ENCODE measurements around the gene DRD1.
"Not testable (repeated sequence)": the region's sequence is repeated elsewhere in the genome, so short reads cannot be mapped to it uniquely, and the experiment has no call there.

The DRD1 gene

GRCh38 chr5:175447571-175447970 is 3.6 kb upstream of the DRD1 start:
- Histone ChIP-seq H3K4me3 (ENCODE audit: low read length) (no peak overlapping the region), H3K9ac (ENCODE audit: low read length) (no peak overlapping the region), H3K4me1 (ENCODE audit: control insufficient read depth, insufficient read depth, low read length) (peaks cover 15% of the 10 kb centered on the region), H3K9me3 (ENCODE audit: control insufficient read depth, low read length) (no peaks in the 10 kb centered on the region), H3K27me3 (ENCODE audit: control insufficient read depth, insufficient read depth, low read length) (peaks cover 32% of the 10 kb centered on the region), H3K36me3 (ENCODE audit: control insufficient read depth, insufficient read depth, low read length) (no peaks in the 10 kb centered on the region)

GRCh38 chr5:175446378-175446777 is 2.4 kb upstream of the DRD1 start:
- H3K36me3 ChIP-seq (ENCODE audit: control insufficient read depth, insufficient read depth, low read length); H3K9me3 ChIP-seq (ENCODE audit: control insufficient read depth, low read length); H3K4me3 ChIP-seq (ENCODE audit: low read length); H3K9ac ChIP-seq (ENCODE audit: low read length): not testable (repeated sequence)
- Histone ChIP-seq H3K27me3 (ENCODE audit: control insufficient read depth, insufficient read depth, low read length) (peaks cover 36% of the 10 kb centered on the region), H3K4me1 (ENCODE audit: control insufficient read depth, insufficient read depth, low read length) (peaks cover 15% of the 10 kb centered on the region)

GRCh38 chr5:175444905-175445456 is 999 bp upstream of the DRD1 start:
- Histone ChIP-seq H3K9me3 (ENCODE audit: control insufficient read depth, low read length) (no peaks in the 10 kb centered on the region), H3K4me3 (ENCODE audit: low read length) (no peak overlapping the region), H3K27me3 (ENCODE audit: control insufficient read depth, insufficient read depth, low read length) (peaks cover 36% of the 10 kb centered on the region), H3K4me1 (ENCODE audit: control insufficient read depth, insufficient read depth, low read length) (peaks cover 15% of the 10 kb centered on the region), H3K36me3 (ENCODE audit: control insufficient read depth, insufficient read depth, low read length) (no peaks in the 10 kb centered on the region), H3K9ac (ENCODE audit: low read length) (no peak overlapping the region)

DNA sequence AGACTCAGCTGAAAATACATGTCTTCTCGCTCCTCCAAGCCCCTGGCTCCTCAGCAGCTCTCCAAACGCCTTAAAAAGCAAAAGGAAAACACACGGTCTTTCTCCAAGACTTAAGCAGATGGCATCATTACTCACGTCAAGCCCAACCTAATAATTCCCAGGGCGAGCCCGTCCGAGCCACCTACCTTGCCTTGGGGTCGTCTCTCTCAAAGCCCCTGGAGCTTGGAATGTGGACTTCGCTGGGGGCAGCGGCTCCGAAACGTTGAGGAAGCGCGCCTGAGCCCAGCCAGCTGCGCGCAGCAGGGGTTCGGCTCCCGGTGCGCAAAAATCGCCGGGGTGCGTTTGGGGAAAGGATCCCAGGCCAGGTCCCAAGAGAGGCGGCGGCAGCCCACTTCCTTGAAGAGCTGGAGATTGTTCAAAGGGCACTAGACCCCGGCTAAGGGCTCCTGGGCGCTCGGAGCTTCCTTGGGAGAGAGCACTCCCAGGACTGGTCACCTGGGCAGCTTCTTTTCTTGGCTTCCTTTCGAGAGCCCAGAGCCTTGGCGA is 395 bp downstream of the DRD1 start:
- H3K9ac ChIP-seq (ENCODE audit: low read length) = no peak overlapping the region

DNA sequence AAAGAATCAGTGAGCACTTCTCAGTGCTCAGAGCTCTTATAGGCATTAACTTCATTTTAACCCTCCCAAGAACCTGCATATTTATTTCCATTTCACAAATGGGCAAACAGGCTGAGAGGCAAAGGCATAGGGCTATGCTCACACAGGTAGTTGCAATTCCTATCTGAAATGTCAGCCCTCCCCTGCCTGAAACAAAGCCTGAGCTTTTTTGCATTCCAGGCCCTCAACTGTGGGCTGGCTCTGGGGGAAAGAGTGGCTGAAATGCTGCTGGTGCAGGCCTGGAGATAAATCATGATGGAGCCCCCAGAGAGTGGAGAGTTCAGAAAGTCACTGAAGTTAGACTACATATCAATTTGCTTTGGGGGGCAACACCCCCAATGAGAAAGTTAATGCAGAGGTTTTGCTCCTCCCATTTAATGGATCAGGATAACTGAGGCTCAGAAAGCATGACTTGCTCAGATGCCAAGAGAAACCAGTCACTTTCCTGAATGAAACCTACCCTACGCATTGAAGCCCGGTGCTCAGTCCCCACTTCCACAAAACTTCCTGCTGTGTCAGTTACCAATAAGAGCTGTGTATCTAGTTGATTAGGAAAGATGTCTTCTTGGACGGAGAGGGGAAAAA is 5.6 kb downstream of the DRD1 start:
- Histone ChIP-seq H3K4me3 (ENCODE audit: low read length) (no peak overlapping the region), H3K9ac (ENCODE audit: low read length) (no peak overlapping the region), H3K9me3 (ENCODE audit: control insufficient read depth, low read length) (no peaks in the 10 kb centered on the region), H3K36me3 (ENCODE audit: control insufficient read depth, insufficient read depth, low read length) (no peaks in the 10 kb centered on the region), H3K4me1 (ENCODE audit: control insufficient read depth, insufficient read depth, low read length) (no peaks in the 10 kb centered on the region), H3K27me3 (ENCODE audit: control insufficient read depth, insufficient read depth, low read length) (peaks cover 12% of the 10 kb centered on the region)

More for the DNA sequence above, 395 bp downstream of the DRD1 start:
- no peaks in the 10 kb centered on the region for H3K36me3 ChIP-seq (ENCODE audit: control insufficient read depth, insufficient read depth, low read length)
- H3K27me3 ChIP-seq (ENCODE audit: control insufficient read depth, insufficient read depth, low read length) = peaks cover 36% of the 10 kb centered on the region
- H3K4me1 ChIP-seq (ENCODE audit: control insufficient read depth, insufficient read depth, low read length) = peaks cover 15% of the 10 kb centered on the region
- H3K4me3 ChIP-seq (ENCODE audit: low read length) = no peak overlapping the region
- H3K9me3 ChIP-seq (ENCODE audit: control insufficient read depth, low read length) = no peaks in the 10 kb centered on the region

- H3K36me3 ChIP-seq (ENCODE audit: control insufficient read depth, insufficient read depth, low read length) = no peaks in the 10 kb centered on the region
- H3K4me3 ChIP-seq (ENCODE audit: low read length) = no peak overlapping the region
- no peaks in the 10 kb centered on the region for H3K27me3 ChIP-seq (ENCODE audit: control insufficient read depth, insufficient read depth, low read length)
- no peak overlapping the region for H3K9ac ChIP-seq (ENCODE audit: low read length)
- H3K4me1 ChIP-seq (ENCODE audit: control insufficient read depth, insufficient read depth, low read length) = no peaks in the 10 kb centered on the region
- H3K9me3 ChIP-seq (ENCODE audit: control insufficient read depth, low read length) = no peaks in the 10 kb centered on the region
Measured at GRCh38 chr5:175436359-175436758, 7.6 kb downstream of the DRD1 start.

DNA sequence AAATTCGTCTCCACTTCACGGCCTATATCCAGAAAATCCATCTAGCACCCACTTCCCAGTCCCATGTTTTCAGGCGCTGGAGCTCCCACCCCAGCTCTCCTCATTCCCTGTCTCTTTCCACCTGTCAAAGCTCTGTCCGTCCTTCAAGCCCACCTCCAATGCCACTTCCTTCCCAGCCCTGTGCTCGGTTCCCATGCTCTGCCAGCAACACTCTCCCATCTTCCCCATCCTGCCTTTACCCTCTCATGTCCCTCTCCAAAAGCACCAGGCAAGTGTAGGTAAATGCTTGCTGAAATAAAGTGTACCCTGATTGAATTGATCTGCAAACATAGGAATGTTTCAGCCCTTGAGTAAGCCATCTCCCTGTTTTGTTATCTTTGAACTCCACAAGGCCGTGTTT is 9.2 kb downstream of the DRD1 start:
- Histone ChIP-seq H3K9ac (ENCODE audit: low read length) (no peak overlapping the region), H3K4me1 (ENCODE audit: control insufficient read depth, insufficient read depth, low read length) (no peaks in the 10 kb centered on the region), H3K4me3 (ENCODE audit: low read length) (no peak overlapping the region), H3K9me3 (ENCODE audit: control insufficient read depth, low read length) (no peaks in the 10 kb centered on the region), H3K36me3 (ENCODE audit: control insufficient read depth, insufficient read depth, low read length) (no peaks in the 10 kb centered on the region), H3K27me3 (ENCODE audit: control insufficient read depth, insufficient read depth, low read length) (no peaks in the 10 kb centered on the region)

- Histone ChIP-seq H3K4me1 (ENCODE audit: control insufficient read depth, insufficient read depth, low read length) (no peaks in the 10 kb centered on the region), H3K9ac (ENCODE audit: low read length) (no peak overlapping the region), H3K27me3 (ENCODE audit: control insufficient read depth, insufficient read depth, low read length) (no peaks in the 10 kb centered on the region), H3K4me3 (ENCODE audit: low read length) (no peak overlapping the region), H3K36me3 (ENCODE audit: control insufficient read depth, insufficient read depth, low read length) (no peaks in the 10 kb centered on the region), H3K9me3 (ENCODE audit: control insufficient read depth, low read length) (no peaks in the 10 kb centered on the region)
Measured at GRCh38 chr5:175427762-175428161, 16.2 kb downstream of the DRD1 start.

DNA sequence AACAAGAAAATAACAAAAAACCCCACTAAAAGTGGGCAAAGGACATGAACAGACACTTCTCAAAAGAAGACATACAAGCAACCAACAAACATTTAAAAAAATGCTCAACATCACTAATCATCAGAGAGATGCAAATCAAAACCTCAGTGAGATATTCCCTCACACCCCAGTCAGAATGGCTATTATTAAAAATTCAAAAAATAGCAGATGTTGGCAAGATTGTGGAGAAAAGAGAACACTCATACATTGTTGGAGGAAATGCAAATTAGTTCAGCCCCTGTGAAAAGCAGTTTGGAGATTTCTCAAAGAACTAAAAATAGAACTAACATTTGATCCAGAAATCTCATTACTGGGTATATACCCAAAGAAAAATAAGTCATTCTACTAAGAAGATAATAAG is 19.4 kb downstream of the DRD1 start:
- H3K27me3 ChIP-seq (ENCODE audit: control insufficient read depth, insufficient read depth, low read length); H3K36me3 ChIP-seq (ENCODE audit: control insufficient read depth, insufficient read depth, low read length); H3K9me3 ChIP-seq (ENCODE audit: control insufficient read depth, low read length); H3K4me3 ChIP-seq (ENCODE audit: low read length); H3K9ac ChIP-seq (ENCODE audit: low read length); H3K4me1 ChIP-seq (ENCODE audit: control insufficient read depth, insufficient read depth, low read length): not testable (repeated sequence)

DNA sequence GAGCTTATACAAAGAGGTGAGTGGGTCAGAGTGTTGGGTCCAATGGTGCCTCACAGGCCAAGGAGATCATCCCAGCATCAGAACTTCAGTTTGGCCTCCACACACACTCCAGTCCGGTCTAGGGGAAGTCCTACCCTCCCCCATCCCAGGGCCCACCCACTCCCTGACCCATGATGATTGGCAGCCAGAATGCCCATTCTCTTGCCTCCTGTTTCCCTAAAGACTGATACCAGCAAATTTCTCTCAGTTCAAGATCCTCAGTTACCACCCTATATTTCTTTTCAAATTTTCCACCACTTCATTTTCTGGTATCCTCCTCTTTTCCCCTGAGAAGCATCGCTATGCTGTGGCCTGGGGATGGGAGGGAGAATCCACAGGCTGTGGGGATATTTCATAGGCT is 21.9 kb downstream of the DRD1 start:
- no peak overlapping the region for H3K4me3 ChIP-seq (ENCODE audit: low read length)
- H3K27me3 ChIP-seq (ENCODE audit: control insufficient read depth, insufficient read depth, low read length) = no peaks in the 10 kb centered on the region
- no peaks in the 10 kb centered on the region for H3K9me3 ChIP-seq (ENCODE audit: control insufficient read depth, low read length)
- no peaks in the 10 kb centered on the region for H3K4me1 ChIP-seq (ENCODE audit: control insufficient read depth, insufficient read depth, low read length)
- no peaks in the 10 kb centered on the region for H3K36me3 ChIP-seq (ENCODE audit: control insufficient read depth, insufficient read depth, low read length)
- H3K9ac ChIP-seq (ENCODE audit: low read length) = no peak overlapping the region

GRCh38 chr5:175420383-175420782 is 23.6 kb downstream of the DRD1 start:
- Histone ChIP-seq H3K9ac (ENCODE audit: low read length) (no peak overlapping the region), H3K4me1 (ENCODE audit: control insufficient read depth, insufficient read depth, low read length) (no peaks in the 10 kb centered on the region), H3K4me3 (ENCODE audit: low read length) (no peak overlapping the region), H3K9me3 (ENCODE audit: control insufficient read depth, low read length) (no peaks in the 10 kb centered on the region), H3K27me3 (ENCODE audit: control insufficient read depth, insufficient read depth, low read length) (no peaks in the 10 kb centered on the region), H3K36me3 (ENCODE audit: control insufficient read depth, insufficient read depth, low read length) (no peaks in the 10 kb centered on the region)

DNA sequence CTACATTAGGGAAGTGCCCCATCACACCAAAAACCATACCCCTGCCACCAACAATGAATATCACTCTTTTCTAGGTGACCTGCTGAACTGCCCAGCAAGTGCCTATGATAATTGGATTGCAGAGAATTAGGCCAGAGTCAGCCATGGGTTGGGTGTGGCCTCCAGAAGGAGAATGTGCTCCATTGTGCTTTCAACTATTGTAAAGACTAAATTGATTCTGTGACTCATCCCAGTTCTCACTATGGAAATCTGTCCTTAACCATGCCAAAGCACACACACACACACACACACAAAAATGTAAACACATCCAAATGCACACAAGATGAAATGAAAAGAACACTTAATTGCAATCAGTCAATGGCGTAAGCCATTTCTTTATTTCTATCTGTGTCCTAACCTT is 25.7 kb downstream of the DRD1 start:
- Histone ChIP-seq H3K9ac (ENCODE audit: low read length) (no peak overlapping the region), H3K27me3 (ENCODE audit: control insufficient read depth, insufficient read depth, low read length) (no peaks in the 10 kb centered on the region), H3K4me3 (ENCODE audit: low read length) (no peak overlapping the region), H3K36me3 (ENCODE audit: control insufficient read depth, insufficient read depth, low read length) (no peaks in the 10 kb centered on the region), H3K4me1 (ENCODE audit: control insufficient read depth, insufficient read depth, low read length) (no peaks in the 10 kb centered on the region), H3K9me3 (ENCODE audit: control insufficient read depth, low read length) (no peaks in the 10 kb centered on the region)
